GM12891 (cell line): ENCODE measurements around the gene GNL1.

Experiments used
- POLR2A ChIP-seq: IDR thresholded peaks from 2 replicates; pipeline ENCODE4 v1.6.1; 2011; ENCODE audit warnings: low read depth, low read length, control low read depth
- POLR2AphosphoS5 ChIP-seq: IDR thresholded peaks from 2 replicates; pipeline ENCODE4 v1.6.1; 2011; ENCODE audit warnings: low read depth, low read length, control low read depth
- TAF1 ChIP-seq: IDR thresholded peaks from 2 replicates; pipeline ENCODE4 v1.6.1; 2011; ENCODE audit warnings: low read depth, low read length, control low read depth

DNA sequence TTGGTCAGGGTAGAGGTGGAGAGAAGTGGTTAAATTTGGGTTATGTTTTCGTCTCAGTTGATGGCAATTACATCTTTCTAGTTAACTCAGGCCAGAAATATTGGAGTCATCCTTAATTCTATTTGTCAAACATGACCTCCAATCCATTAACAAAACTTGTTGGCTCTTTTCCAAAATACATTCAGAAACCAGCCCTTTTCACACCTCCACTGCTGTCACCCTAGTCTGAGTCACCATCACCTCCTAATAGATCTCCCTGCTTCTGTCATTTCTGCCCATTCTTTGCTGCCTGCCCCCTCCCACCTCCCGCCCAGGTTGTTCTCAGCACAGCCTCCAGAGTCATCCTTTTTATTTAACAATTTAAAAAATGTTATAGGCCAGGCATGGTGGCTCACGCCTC lies 12.0 kb upstream of the GNL1 start:
- no peak for TF ChIP-seq POLR2A
- no peak for TF ChIP-seq POLR2AphosphoS5
- TF ChIP-seq TAF1: no peak
